Uterus (tissue), 4 donors: ENCODE results near the gene OR52I2. TPM values are rescaled to one million over a fixed set of nuclear protein-coding genes. Genes with fewer than 3 reads are reported as not detected.

Experiments
- DNase-seq, 2 donors: peaks; one replicate each; pipeline ENCODE4 v3.0.0-alpha.2; 2019 to 2020
- H3K27ac ChIP-seq, 2 donors: fragments of 200-600 bp; sonication (generic); 1 replicate in 1 of 2; 2 replicates in 1 of 2; pipeline ENCODE4 v1.5.1; 2016 to 2018
- H3K27me3 ChIP-seq, 2 donors: fragments of 200-600 bp; sonication (generic); one replicate each; pipeline ENCODE4 v1.5.1; 2018 to 2019; ENCODE audit warnings: control low read depth in 1 of 2
- H3K36me3 ChIP-seq, 2 donors: fragments of 200-600 bp; sonication (generic); one replicate each; pipeline ENCODE4 v1.5.1; 2019; ENCODE audit warnings: control low read depth in 1 of 2
- H3K4me1 ChIP-seq, 2 donors: fragments of 200-600 bp; sonication (generic); one replicate each; pipeline ENCODE4 v1.5.1; 2018 to 2019; ENCODE audit warnings: control low read depth in 1 of 2
- H3K4me3 ChIP-seq, 2 donors: fragments of 200-600 bp; sonication (generic); 1 replicate in 1 of 2; 2 replicates in 1 of 2; pipeline ENCODE4 v1.5.1; 2018 to 2019; ENCODE audit warnings: mild to moderate bottlenecking in 1 of 2
- H3K9me3 ChIP-seq, 2 donors: fragments of 200-600 bp; sonication (generic); one replicate each; pipeline ENCODE4 v1.5.1; 2019; ENCODE audit warnings: control low read depth in 1 of 2
- CTCF ChIP-seq, 4 experiments: fragments of 200-600 bp in 2 of 4; fragments of 450-650 bp in 2 of 4; sonication (generic) in 2 of 4; IDR thresholded peaks; one replicate each; pipeline ENCODE4 v1.5.1; 2016 to 2019; ENCODE audit warnings: antibody characterized with exemption in 4 of 4, mild to moderate bottlenecking in 2 of 4, moderate library complexity in 1 of 4
- POLR2A ChIP-seq, 2 donors: fragments of 450-650 bp; IDR thresholded peaks; one replicate each; pipeline ENCODE4 v1.6.1; 2016; ENCODE audit warnings: antibody characterized with exemption in 2 of 2, mild to moderate bottlenecking in 1 of 2, moderate library complexity in 1 of 2
- intact Hi-C: fragments of 100-400 bp; cut with DNase I; formaldehyde crosslinking; loops from one replicate; pipeline ENCODE4 v1.15.1; 2023; ENCODE audit warnings: low total_unique reads
- total RNA-seq, 4 donors: library from RNA; depleted of rRNA in 3 of 4; stranded (reverse); fragments of >200 nt in 3 of 4; gene quantifications; one replicate each; pipeline versions ENCODE4 v1.1.0 to v1.2.4, GENCODE V29; 2014 to 2023
- donor health status: DM: yes; HTN: yes; CAD: no.

The OR52I2 gene
- total RNA-seq, 4 donors from 2014 or later, result not detected

- no peak overlapping the region for H3K27ac ChIP-seq
- H3K36me3 ChIP-seq, result no peaks in the 10 kb centered on the region
- no peak overlapping the region for H3K4me3 ChIP-seq
- no peaks in the 10 kb centered on the region for H3K9me3 ChIP-seq
- intact Hi-C loops, result no loop called here
- DNase-seq, result no peak
- TF ChIP-seq POLR2A (IDR thresholded peaks at IDR 0.05) (no peak), CTCF (IDR thresholded peaks at IDR 0.05) (no peak)
- no peaks in the 10 kb centered on the region for H3K4me1 ChIP-seq
- H3K27me3 ChIP-seq, result no peaks in the 10 kb centered on the region
Measured at GRCh38 chr11:4546878-4547277, 34.7 kb upstream of the OR52I2 start.

DNA sequence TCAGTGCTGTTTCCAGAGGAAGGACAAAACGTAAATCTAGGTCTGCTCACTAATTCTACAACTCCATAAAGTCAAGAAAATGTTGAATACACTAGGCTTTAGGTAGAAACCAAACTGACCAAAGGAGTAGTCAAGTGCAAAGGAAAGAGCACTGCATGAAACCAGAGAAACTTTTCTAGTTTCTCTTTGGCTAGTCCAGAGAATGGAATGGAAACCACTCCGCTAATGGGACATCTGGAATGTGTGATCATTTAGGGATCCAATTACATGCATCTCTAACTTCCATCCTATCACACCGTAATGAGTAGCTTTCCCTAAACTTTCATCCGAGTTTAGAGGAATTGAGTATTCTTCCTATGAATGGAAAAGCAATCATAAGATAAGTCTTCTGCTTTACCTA, 34.1 kb upstream of the OR52I2 start:
- Histone ChIP-seq H3K4me1 (no peaks in the 10 kb centered on the region), H3K4me3 (no peak overlapping the region), H3K9me3 (no peaks in the 10 kb centered on the region), H3K27ac (no peak overlapping the region), H3K27me3 (no peaks in the 10 kb centered on the region), H3K36me3 (no peaks in the 10 kb centered on the region)
- no peak for TF ChIP-seq CTCF (IDR thresholded peaks at IDR 0.05)
- TF ChIP-seq POLR2A (IDR thresholded peaks at IDR 0.05), result no peak
- no peak for DNase-seq
- intact Hi-C loops, result no loop called here

DNA sequence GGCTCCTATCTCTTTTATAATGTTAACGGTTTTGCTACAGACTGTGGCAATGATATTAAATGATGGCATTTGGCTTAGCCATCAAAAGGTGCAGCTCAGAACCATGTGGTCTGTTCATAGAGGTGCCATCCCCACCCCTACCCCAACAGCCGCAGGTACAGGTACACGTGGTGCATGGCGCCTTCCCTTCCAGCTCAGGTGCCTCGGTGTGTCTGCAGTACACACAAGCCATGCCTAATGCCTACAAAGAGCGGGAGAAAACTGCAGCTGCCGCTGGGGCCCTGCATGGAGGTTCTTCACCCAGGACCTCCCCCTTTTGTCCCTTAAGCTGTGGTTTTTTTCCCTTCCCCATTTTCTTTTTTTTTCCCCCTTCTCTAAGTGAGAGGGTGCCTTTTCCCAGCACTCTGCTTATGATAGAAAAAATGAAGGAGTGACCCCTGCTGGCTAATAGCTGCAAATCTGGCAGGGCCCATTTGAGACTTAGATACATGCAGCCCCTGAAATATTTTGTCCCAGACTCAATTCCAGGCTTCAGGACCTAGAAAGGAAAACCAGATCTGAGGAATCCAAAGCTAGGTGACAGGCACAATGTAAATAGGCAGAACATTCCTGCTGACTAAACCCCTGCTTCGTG, 30.1 kb upstream of the OR52I2 start:
- H3K27me3 ChIP-seq, result no peaks in the 10 kb centered on the region
- no peak overlapping the region for H3K27ac ChIP-seq
- H3K4me3 ChIP-seq, result no peak overlapping the region
- TF ChIP-seq POLR2A (IDR thresholded peaks at IDR 0.05) (no peak), CTCF (IDR thresholded peaks at IDR 0.05) (no peak)
- no peaks in the 10 kb centered on the region for H3K4me1 ChIP-seq
- intact Hi-C loops, result no loop called here
- no peaks in the 10 kb centered on the region for H3K36me3 ChIP-seq
- no peak for DNase-seq
- no peaks in the 10 kb centered on the region for H3K9me3 ChIP-seq

DNA sequence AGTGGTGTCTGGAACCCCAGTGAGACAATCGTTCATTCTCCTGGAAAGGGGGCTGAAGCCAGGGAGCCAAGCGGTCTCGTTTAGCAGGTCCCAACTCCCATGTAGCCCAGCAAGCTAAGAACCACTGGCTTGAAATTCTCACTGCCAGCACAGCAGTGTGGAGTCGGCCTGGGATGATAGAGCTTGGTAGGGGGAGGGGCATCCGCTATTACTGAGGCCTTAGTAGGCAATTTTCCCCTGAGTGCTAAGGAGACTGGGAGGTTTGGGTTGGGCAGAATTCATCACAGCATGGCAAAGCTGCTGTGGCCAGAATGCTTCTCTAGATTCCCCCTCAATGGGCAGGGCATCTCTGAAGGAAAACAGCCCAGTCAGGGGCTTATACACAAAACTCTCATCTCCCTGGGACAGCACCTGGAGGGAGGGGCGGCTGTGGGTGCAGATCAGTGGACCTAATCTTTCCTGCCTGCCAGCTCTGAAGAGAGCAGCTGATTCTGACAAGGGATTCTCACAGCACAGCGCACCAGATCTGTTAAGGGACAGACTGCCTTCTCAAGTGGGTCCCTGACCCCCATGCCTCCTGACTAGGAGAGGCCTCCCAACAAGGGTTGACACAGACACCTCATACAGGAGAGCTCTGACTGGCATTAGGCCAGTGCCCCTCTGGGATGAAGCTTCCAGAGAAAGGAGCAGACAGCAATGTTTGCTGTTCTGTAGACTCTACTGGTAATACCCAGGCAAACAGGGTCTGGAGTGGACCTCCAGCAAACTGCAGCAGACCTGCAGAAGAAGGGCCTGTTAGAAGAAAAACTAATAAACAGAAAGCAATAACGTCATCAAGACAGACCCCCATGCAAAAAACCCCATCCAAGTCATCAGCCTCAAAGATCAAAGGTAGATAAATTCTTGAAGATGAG, 21.8 kb upstream of the OR52I2 start:
- Histone ChIP-seq H3K9me3 (no peaks in the 10 kb centered on the region), H3K4me1 (no peaks in the 10 kb centered on the region), H3K27ac (no peak overlapping the region), H3K4me3 (no peak overlapping the region), H3K27me3 (no peaks in the 10 kb centered on the region), H3K36me3 (no peaks in the 10 kb centered on the region)
- intact Hi-C loops, result no loop called here
- no peak for TF ChIP-seq CTCF (IDR thresholded peaks at IDR 0.05)
- no peak for TF ChIP-seq POLR2A (IDR thresholded peaks at IDR 0.05)
- DNase-seq, result no peak

GRCh38 chr11:4560467-4560866, 21.1 kb upstream of the OR52I2 start:
- intact Hi-C loops, result no loop called here
- no peak overlapping the region for H3K27ac ChIP-seq
- TF ChIP-seq POLR2A (IDR thresholded peaks at IDR 0.05) (no peak), CTCF (IDR thresholded peaks at IDR 0.05) (no peak)

More at GRCh38 chr11:4560467-4560866, 21.1 kb upstream of the OR52I2 start:
- Histone ChIP-seq H3K9me3 (no peaks in the 10 kb centered on the region), H3K4me3 (no peak overlapping the region), H3K4me1 (no peaks in the 10 kb centered on the region), H3K27me3 (no peaks in the 10 kb centered on the region), H3K36me3 (no peaks in the 10 kb centered on the region)
- DNase-seq, result no peak
